K562 (cell line): Measurements from ENCODE around the gene TACR1. TPM values are rescaled to one million over a fixed set of nuclear protein-coding genes. Genes with fewer than 3 reads are reported as not detected.
A peak's percentile ranks its signal among the peaks of the same experiment; 100 is the strongest.

Experiments used
- ATAC-seq: fragments of 200-7000 bp; cut with Tn5 transposase; 3 replicates; pipeline ENCODE4 v1.9.1; 2020; ENCODE audit warnings: moderate library complexity
- BruUV-seq: library from RNA; stranded (reverse); fragments of 400-500 nt; replicated peaks from 2 replicates; lab custom pipeline; 2021; lab: Mats Ljungman, UMichigan
- CTCF ChIA-PET: fragments of 300-600 bp; formaldehyde crosslinking; extraction: SDS; loops from one replicate; lab custom pipeline; 2021; ENCODE audit warnings: low intra/inter-chr PET ratio; lab: Yijun Ruan, JAX
- POLR2A ChIA-PET: fragments of 300-600, 350-650 bp; sonication (Branson Sonifier 250); formaldehyde crosslinking; extraction: SDS; loops from one replicate; lab custom pipeline; 2021; ENCODE audit warnings: antibody characterized with exemption, inconsistent platforms; lab: Yijun Ruan, JAX
- DNase-seq, 4 experiments: peaks; one replicate each; pipeline versions ENCODE4 v3.0.0 to v3.0.0-alpha.2; 2011 to 2018; ENCODE audit warnings: low spot score in 3 of 4, mixed read lengths in 3 of 4; ENCODE audit errors: extremely low read depth in 1 of 4
- FAIRE-seq: peaks from 2 replicates; lab custom pipeline; 2011; peaks lifted over from hg19 to GRCh38; lab: Jason Lieb, UNC
- H2AFZ ChIP-seq: 2 replicates; pipeline ENCODE4 v1.6.0; 2011; ENCODE audit warnings: low read depth, low read length, control low read depth, inconsistent platforms
- H3K27ac ChIP-seq: fragments of 200-600 bp; 3 replicates; pipeline ENCODE4 v1.8.0; 2011; ENCODE audit warnings: low read depth, mild to moderate bottlenecking, control low read depth, inconsistent platforms, low read length, moderate library complexity, mixed read lengths; ENCODE audit errors: extremely low read depth
- H3K27me3 ChIP-seq, 2 experiments: fragments of 300-600 bp in 1 of 2; 2 replicates in 1 of 2; 3 replicates in 1 of 2; pipeline versions ENCODE4 v1.6.0 to v1.8.0; 2011; ENCODE audit warnings: inconsistent platforms in 2 of 2, low read length in 2 of 2, mild to moderate bottlenecking in 1 of 2, mixed read lengths in 1 of 2, moderate library complexity in 1 of 2; ENCODE audit not compliant: control insufficient read depth in 2 of 2, insufficient read depth in 2 of 2
- H3K36me3 ChIP-seq: fragments of 300-600 bp; 3 replicates; pipeline ENCODE4 v1.8.0; 2011; ENCODE audit warnings: mild to moderate bottlenecking, low read length, inconsistent platforms; ENCODE audit not compliant: control insufficient read depth, insufficient read depth
- H3K4me1 ChIP-seq, 2 experiments: fragments of 200-600 bp in 1 of 2; replicated peaks in 1 of 2; 2 replicates in 1 of 2; 3 replicates in 1 of 2; pipeline versions ENCODE4 v1.5.1 to v1.8.0; 2011; ENCODE audit warnings: inconsistent platforms in 2 of 2, low read length in 2 of 2, mild to moderate bottlenecking in 1 of 2, mixed read lengths in 1 of 2, moderate library complexity in 1 of 2; ENCODE audit not compliant: control insufficient read depth in 2 of 2, insufficient read depth in 2 of 2
- H3K4me2 ChIP-seq: 2 replicates; pipeline ENCODE4 v1.6.1; 2011; ENCODE audit warnings: low read length, control low read depth, inconsistent platforms, mixed read lengths; ENCODE audit not compliant: insufficient read depth
- H3K4me3 ChIP-seq: fragments of 200-600 bp; sonication (generic), shearing (Covaris generic); 2 replicates; pipeline ENCODE4 v1.5.1; 2016; ENCODE audit warnings: control low read depth, inconsistent platforms
- H3K79me2 ChIP-seq: fragments of 200-600 bp; 3 replicates; pipeline ENCODE4 v1.8.0; 2011; ENCODE audit warnings: low read length, inconsistent platforms; ENCODE audit not compliant: control insufficient read depth, insufficient read depth
- H3K9ac ChIP-seq, 2 experiments: 2 replicates each; pipeline versions ENCODE4 v1.6.0 to v1.6.1; 2011; ENCODE audit warnings: low read depth in 2 of 2, low read length in 2 of 2, control low read depth in 1 of 2, inconsistent platforms in 1 of 2, mild to moderate bottlenecking in 1 of 2, mixed read lengths in 1 of 2; ENCODE audit not compliant: insufficient read depth in 1 of 2
- H3K9me1 ChIP-seq: one replicate; pipeline ENCODE4 v1.6.0; 2011; ENCODE audit warnings: inconsistent platforms, mild to moderate bottlenecking, low read length, moderate library complexity; ENCODE audit not compliant: control insufficient read depth, insufficient read depth
- H3K9me3 ChIP-seq: replicated peaks from 2 replicates; pipeline ENCODE4 v1.5.1; 2011; ENCODE audit warnings: low read depth, low read length, inconsistent platforms; ENCODE audit not compliant: control insufficient read depth, insufficient read depth
- H4K20me1 ChIP-seq: replicated peaks from 2 replicates; pipeline ENCODE4 v1.6.1; 2011; ENCODE audit warnings: low read length, inconsistent platforms, mixed read lengths; ENCODE audit not compliant: control insufficient read depth, insufficient read depth
- ADNP ChIP-seq: fragments of 200-800 bp; sonication (Bioruptor generic); IDR thresholded peaks from 2 replicates; pipeline ENCODE4 v1.6.1; 2016; ENCODE audit warnings: missing genetic modification characterization, missing compliant biosample characterization
- KDM4B ChIP-seq, 2 experiments: fragments of 450-650 bp in 1 of 2; sonication (generic) in 1 of 2; IDR thresholded peaks; 2 replicates each; pipeline ENCODE4 v1.6.1; 2016 to 2017; ENCODE audit warnings: borderline replicate concordance in 2 of 2, antibody characterized with exemption in 1 of 2, low read depth in 1 of 2, mild to moderate bottlenecking in 1 of 2
- KLF13 ChIP-seq: fragments of 450-650 bp; IDR thresholded peaks from 2 replicates; pipeline ENCODE4 v1.6.1; 2016; ENCODE audit warnings: missing genetic modification characterization, low read depth, mild to moderate bottlenecking, missing compliant biosample characterization, moderate library complexity, borderline replicate concordance
- KLF16 ChIP-seq: IDR thresholded peaks from 2 replicates; pipeline ENCODE4 v1.6.1; 2016; ENCODE audit warnings: antibody characterized with exemption
- RCOR1 ChIP-seq, 2 experiments: IDR thresholded peaks; 2 replicates each; pipeline ENCODE4 v1.6.1; 2012; ENCODE audit warnings: low read depth in 2 of 2, low read length in 2 of 2, borderline replicate concordance in 1 of 2, improper control_type of control experiment in 1 of 2
- RFX7 ChIP-seq: fragments of 250-450 bp; sonication (Bioruptor Pico); IDR thresholded peaks from 2 replicates; pipeline ENCODE4 v1.5.1; 2021; ENCODE audit warnings: mild to moderate bottlenecking
- SMC3 ChIP-seq: conservative IDR thresholded peaks from 2 replicates; pipeline ENCODE4 v1.6.1; 2011; ENCODE audit warnings: low read depth, low read length, improper control_type of control experiment; ENCODE audit not compliant: insufficient read depth
- TSC22D4 ChIP-seq: fragments of 450-650 bp; IDR thresholded peaks from 2 replicates; pipeline ENCODE4 v1.6.1; 2016; ENCODE audit warnings: missing genetic modification characterization, missing biosample characterization, control low read depth
- WGBS: fragments of 100-300 bp; shearing (Covaris generic); methylation state at CpG from one replicate; pipeline ENCODE4 v1.1.6; 2016; ENCODE audit warnings: low coverage, mixed read lengths; ENCODE audit not compliant: insufficient coverage; ENCODE audit errors: missing lambda C conversion rate; 5-methylcytosine and 5-hydroxymethylcytosine counted together
- in situ Hi-C: fragments of 300-500 bp; cut with MboI; formaldehyde crosslinking; loops from 4 replicates; pipeline ENCODE4 v1.15.0; 2018; ENCODE audit warnings: inconsistent platforms, mixed read lengths
- intact Hi-C: fragments of 100-400 bp; cut with micrococcal nuclease; formaldehyde crosslinking; loops from 2 replicates; pipeline ENCODE4 v1.14.2; 2022
- polyA plus RNA-seq, 8 experiments: library from polyadenylated mRNA; depleted of rRNA in 4 of 8; stranded (reverse) in 5 of 8; unstranded in 3 of 8; fragments of >200 nt; fragmentation: Nextera tagmentation in 2 of 8; fragmentation: Illumina TruSeq in 1 of 8; extraction: Ambion mirVana in 2 of 8; extraction: Trizol in 1 of 8; gene quantifications; 2 replicates each; pipeline versions ENCODE4 v1.2.1 to v1.2.3, GENCODE V29; 2011 to 2014; ENCODE audit warnings: inconsistent platforms in 1 of 8, missing spikeins in 1 of 8
- total RNA-seq, 7 experiments: library from RNA; depleted of rRNA in 6 of 7; stranded (reverse); fragments of >200 nt in 6 of 7; fragmentation: Illumina TruSeq in 2 of 7; extraction: Trizol in 2 of 7; gene quantifications; 2 replicates each; pipeline versions ENCODE4 v1.2.1 to v1.2.3, GENCODE V29; 2011 to 2021; ENCODE audit warnings: low replicate concordance in 1 of 7
- TF ChIP-seq, protein P1 (sequence below), 3 experiments: IDR thresholded peaks in 2 of 3; conservative IDR thresholded peaks in 1 of 3; 2 replicates each; pipeline ENCODE4 v1.5.1; 2011 to 2012; ENCODE audit warnings: low read length in 3 of 3, mild to moderate bottlenecking in 3 of 3, control low read depth in 2 of 3, improper control_type of control experiment in 1 of 3, inconsistent platforms in 1 of 3, low read depth in 1 of 3, mixed read lengths in 1 of 3, moderate library complexity in 1 of 3; ENCODE audit not compliant: insufficient read depth in 2 of 3
- TF ChIP-seq, protein P2 (sequence below), 2 experiments: fragments of 450-650 bp; formaldehyde crosslinking in 1 of 2; IDR thresholded peaks; 2 replicates each; pipeline versions ENCODE4 v1.4.0 to v1.6.1; 2014 to 2020; ENCODE audit warnings: mild to moderate bottlenecking in 2 of 2, borderline replicate concordance in 1 of 2, low read depth in 1 of 2

Gene TACR1
- total and polyA plus RNA-seq, 9 of the 15 experiments (the other 6 are each of a cell fraction or from before 2014, with no cell fraction given) = not detected

DNA sequence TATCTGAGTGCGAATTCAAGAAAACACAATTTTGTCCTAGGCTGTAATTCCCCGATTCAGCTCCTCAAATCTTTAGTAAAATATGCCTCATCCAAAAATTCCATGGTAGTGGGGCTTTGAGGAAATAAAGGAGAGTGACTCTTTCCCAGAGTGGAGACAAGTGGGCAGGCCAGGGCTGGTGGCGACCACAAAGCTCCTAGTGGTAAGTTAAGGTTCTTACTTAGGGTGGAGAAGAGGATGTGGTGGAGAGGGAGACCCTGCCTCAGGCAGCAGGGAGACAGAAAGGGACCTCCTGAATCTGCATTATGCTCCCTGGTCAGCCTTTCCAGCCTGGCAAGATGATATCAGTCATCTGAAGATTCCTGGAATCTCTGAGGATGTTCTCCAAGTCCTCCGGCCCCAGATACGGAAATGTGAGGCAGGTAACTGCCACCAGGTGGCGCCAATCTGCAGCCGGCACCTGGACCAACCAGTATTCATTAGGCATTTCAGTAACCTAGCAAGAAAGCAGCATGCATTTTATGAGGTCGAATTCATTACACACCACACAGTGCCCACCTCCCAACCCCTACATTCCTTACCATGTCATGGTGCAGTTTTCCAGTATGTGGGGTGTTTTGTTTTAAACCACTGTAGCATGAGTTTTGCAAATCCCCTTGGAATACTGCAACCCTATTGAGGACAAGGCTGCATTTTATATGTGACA is 134.5 kb downstream of the TACR1 start:
- POLR2A ChIA-PET = interaction anchor here (0.7 to 1.1 kb wide), 2 partner anchors 177 to 190 kb away, joined by 3 read pairs; no protein-coding TSS in a partner anchor
- Histone ChIP-seq H3K4me3 (no peak overlapping the region), H3K9me3 (no peaks in the 10 kb centered on the region), H3K79me2 (no peaks in the 10 kb centered on the region), H3K4me1 (no peaks in the 10 kb centered on the region), H3K36me3 (no peaks in the 10 kb centered on the region), H3K9me1 (no peaks in the 10 kb centered on the region), H3K9ac (no peak overlapping the region), H4K20me1 (no peaks in the 10 kb centered on the region), H3K4me2 (no peak overlapping the region), H3K27me3 (peaks cover 0 to 10% of the 10 kb centered on the region in 2 experiments; a peak in 3 of 5 replicates), H3K27ac (no peak overlapping the region), H2AFZ (no peak overlapping the region)
- DNase-seq (peak; percentile 63 to 68 (median 64)), FAIRE-seq (peak; percentile 85), ATAC-seq (peak; percentile 94)
- CTCF ChIA-PET = interaction anchor here (0.7 to 1.9 kb wide), 5 partner anchors 12 to 544 kb away, joined by 3 to 7 read pairs (median 3); no protein-coding TSS in a partner anchor
- no TSS peak for BruUV-seq
- intact Hi-C loops (loop anchor here (1.0 to 5.0 kb wide), 4 partner anchors 82 to 402 kb away; no protein-coding TSS in a partner anchor), in situ Hi-C loops (loop anchor here (25.0 kb wide), 1 partner anchor 547 kb away; no protein-coding TSS in a partner anchor)
- WGBS = 12% methylated on average over 8 of the region's 8 CpGs
- no peak for TF ChIP-seq KDM4B (IDR thresholded peaks at IDR 0.05; ENCODE audit: borderline replicate concordance in 2 of 2, low read depth in 1 of 2)
- TF ChIP-seq, protein P1, sequence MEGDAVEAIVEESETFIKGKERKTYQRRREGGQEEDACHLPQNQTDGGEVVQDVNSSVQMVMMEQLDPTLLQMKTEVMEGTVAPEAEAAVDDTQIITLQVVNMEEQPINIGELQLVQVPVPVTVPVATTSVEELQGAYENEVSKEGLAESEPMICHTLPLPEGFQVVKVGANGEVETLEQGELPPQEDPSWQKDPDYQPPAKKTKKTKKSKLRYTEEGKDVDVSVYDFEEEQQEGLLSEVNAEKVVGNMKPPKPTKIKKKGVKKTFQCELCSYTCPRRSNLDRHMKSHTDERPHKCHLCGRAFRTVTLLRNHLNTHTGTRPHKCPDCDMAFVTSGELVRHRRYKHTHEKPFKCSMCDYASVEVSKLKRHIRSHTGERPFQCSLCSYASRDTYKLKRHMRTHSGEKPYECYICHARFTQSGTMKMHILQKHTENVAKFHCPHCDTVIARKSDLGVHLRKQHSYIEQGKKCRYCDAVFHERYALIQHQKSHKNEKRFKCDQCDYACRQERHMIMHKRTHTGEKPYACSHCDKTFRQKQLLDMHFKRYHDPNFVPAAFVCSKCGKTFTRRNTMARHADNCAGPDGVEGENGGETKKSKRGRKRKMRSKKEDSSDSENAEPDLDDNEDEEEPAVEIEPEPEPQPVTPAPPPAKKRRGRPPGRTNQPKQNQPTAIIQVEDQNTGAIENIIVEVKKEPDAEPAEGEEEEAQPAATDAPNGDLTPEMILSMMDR (IDR thresholded peaks at IDR 0.05 in 2 of 3, conservative IDR thresholded peaks at IDR 0.05 in 1 of 3; ENCODE audit: insufficient read depth in 2 of 3, low read depth in 1 of 3, low read length in 3 of 3) = peak; percentile 79 to 93 (median 86)
- TF ChIP-seq SMC3 = peak; percentile 79
- TF ChIP-seq TSC22D4 (tag) = no peak
- 0 out of 2 replicates have a peak, but pooled peaks have one; percentile 11 for TF ChIP-seq KLF16
- no peak for TF ChIP-seq ADNP
- TF ChIP-seq, protein P2, sequence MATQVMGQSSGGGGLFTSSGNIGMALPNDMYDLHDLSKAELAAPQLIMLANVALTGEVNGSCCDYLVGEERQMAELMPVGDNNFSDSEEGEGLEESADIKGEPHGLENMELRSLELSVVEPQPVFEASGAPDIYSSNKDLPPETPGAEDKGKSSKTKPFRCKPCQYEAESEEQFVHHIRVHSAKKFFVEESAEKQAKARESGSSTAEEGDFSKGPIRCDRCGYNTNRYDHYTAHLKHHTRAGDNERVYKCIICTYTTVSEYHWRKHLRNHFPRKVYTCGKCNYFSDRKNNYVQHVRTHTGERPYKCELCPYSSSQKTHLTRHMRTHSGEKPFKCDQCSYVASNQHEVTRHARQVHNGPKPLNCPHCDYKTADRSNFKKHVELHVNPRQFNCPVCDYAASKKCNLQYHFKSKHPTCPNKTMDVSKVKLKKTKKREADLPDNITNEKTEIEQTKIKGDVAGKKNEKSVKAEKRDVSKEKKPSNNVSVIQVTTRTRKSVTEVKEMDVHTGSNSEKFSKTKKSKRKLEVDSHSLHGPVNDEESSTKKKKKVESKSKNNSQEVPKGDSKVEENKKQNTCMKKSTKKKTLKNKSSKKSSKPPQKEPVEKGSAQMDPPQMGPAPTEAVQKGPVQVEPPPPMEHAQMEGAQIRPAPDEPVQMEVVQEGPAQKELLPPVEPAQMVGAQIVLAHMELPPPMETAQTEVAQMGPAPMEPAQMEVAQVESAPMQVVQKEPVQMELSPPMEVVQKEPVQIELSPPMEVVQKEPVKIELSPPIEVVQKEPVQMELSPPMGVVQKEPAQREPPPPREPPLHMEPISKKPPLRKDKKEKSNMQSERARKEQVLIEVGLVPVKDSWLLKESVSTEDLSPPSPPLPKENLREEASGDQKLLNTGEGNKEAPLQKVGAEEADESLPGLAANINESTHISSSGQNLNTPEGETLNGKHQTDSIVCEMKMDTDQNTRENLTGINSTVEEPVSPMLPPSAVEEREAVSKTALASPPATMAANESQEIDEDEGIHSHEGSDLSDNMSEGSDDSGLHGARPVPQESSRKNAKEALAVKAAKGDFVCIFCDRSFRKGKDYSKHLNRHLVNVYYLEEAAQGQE (IDR thresholded peaks at IDR 0.05; ENCODE audit: borderline replicate concordance) = peak; percentile 53; the same call in 1 of the 2 replicates
- TF ChIP-seq, protein P2 (CRISPR knock-in tag; IDR thresholded peaks at IDR 0.05; ENCODE audit: low read depth) = no peak
- TF ChIP-seq RCOR1 (IDR thresholded peaks at IDR 0.05; ENCODE audit: borderline replicate concordance in 1 of 2, low read depth in 2 of 2, low read length in 2 of 2) = 0 out of 4 replicates have a peak, but pooled peaks of 1 of the 2 experiments have one; percentile 18
- TF ChIP-seq KLF13 (tag) = no peak
- TF ChIP-seq RFX7 (CRISPR knock-in tag) = no peak
